Endothelial cell of umbilical vein (primary cell): Measurements from ENCODE around the gene GRIK3. TPM values are rescaled to one million over a fixed set of nuclear protein-coding genes. Genes with fewer than 3 reads are reported as not detected.

Source experiments
- BruUV-seq: library from RNA; stranded (reverse); fragments of 400-500 nt; replicated peaks from 2 replicates; lab custom pipeline; 2021; lab: Mats Ljungman, UMichigan
- CTCF ChIA-PET: fragments of 300-600, 350-600 bp; sonication (Branson Sonifier 250); formaldehyde crosslinking; loops from one replicate; lab custom pipeline; 2021; ENCODE audit warnings: antibody characterized with exemption, inconsistent platforms; lab: Charles Lee
- POLR2A ChIA-PET: fragments of 300-600, 350-600 bp; sonication (Branson Sonifier 250); formaldehyde crosslinking; loops from one replicate; lab custom pipeline; 2021; ENCODE audit warnings: antibody characterized with exemption, inconsistent platforms; lab: Charles Lee
- DNase-seq: peaks from one replicate; pipeline ENCODE4 v3.0.0-alpha.2; 2011; ENCODE audit warnings: low read depth, low spot score
- FAIRE-seq: peaks from 2 replicates; lab custom pipeline; 2011; peaks lifted over from hg19 to GRCh38; lab: Jason Lieb, UNC
- H2AFZ ChIP-seq: 2 replicates; pipeline ENCODE4 v1.6.0; 2012; ENCODE audit warnings: low read depth, low read length, control low read depth, inconsistent platforms
- H3K27ac ChIP-seq: 2 replicates; pipeline ENCODE4 v1.5.1; 2011; ENCODE audit warnings: low read depth, mild to moderate bottlenecking, control low read depth, low read length, moderate library complexity; ENCODE audit not compliant: insufficient read depth
- H3K27me3 ChIP-seq, 2 experiments: 2 replicates each; pipeline versions ENCODE4 v1.6.0 to v1.6.1; 2011; ENCODE audit warnings: low read length in 2 of 2, mixed read lengths in 1 of 2; ENCODE audit not compliant: control insufficient read depth in 2 of 2, insufficient read depth in 2 of 2
- H3K36me3 ChIP-seq, 2 experiments: 2 replicates in 1 of 2; 3 replicates in 1 of 2; pipeline ENCODE4 v1.5.1; 2011; ENCODE audit warnings: low read length in 2 of 2, mild to moderate bottlenecking in 1 of 2, moderate library complexity in 1 of 2; ENCODE audit not compliant: control insufficient read depth in 2 of 2, insufficient read depth in 2 of 2; ENCODE audit errors: extremely low read depth in 1 of 2
- H3K4me1 ChIP-seq: 3 replicates; pipeline ENCODE4 v1.5.1; 2011; ENCODE audit warnings: mild to moderate bottlenecking, low read length; ENCODE audit not compliant: control insufficient read depth, insufficient read depth; ENCODE audit errors: extremely low read depth
- H3K4me2 ChIP-seq: 2 replicates; pipeline ENCODE4 v1.6.1; 2011; ENCODE audit warnings: low read length, control low read depth, mixed read lengths; ENCODE audit not compliant: insufficient read depth
- H3K4me3 ChIP-seq, 3 experiments: fragments of 200-600 bp in 1 of 3; sonication (generic), shearing (Covaris generic) in 1 of 3; replicated peaks in 1 of 3; 2 replicates each; pipeline ENCODE4 v1.5.1; 2011 to 2016; ENCODE audit warnings: control low read depth in 3 of 3, low read length in 3 of 3, mild to moderate bottlenecking in 2 of 3, inconsistent platforms in 1 of 3, low read depth in 1 of 3, moderate library complexity in 1 of 3; ENCODE audit not compliant: insufficient read depth in 1 of 3
- H3K79me2 ChIP-seq: 2 replicates; pipeline ENCODE4 v1.6.0; 2012; ENCODE audit warnings: low read length, inconsistent platforms; ENCODE audit not compliant: control insufficient read depth, insufficient read depth
- H3K9ac ChIP-seq: replicated peaks from 2 replicates; pipeline ENCODE3; 2011; ENCODE audit warnings: low read length, control low read depth; ENCODE audit not compliant: insufficient read depth; ENCODE audit errors: extremely low read depth
- H3K9me1 ChIP-seq: replicated peaks from 3 replicates; pipeline ENCODE4 v1.6.0; 2011; ENCODE audit warnings: mild to moderate bottlenecking, low read length; ENCODE audit not compliant: control insufficient read depth, insufficient read depth; ENCODE audit errors: extremely low read depth
- H3K9me3 ChIP-seq: replicated peaks from 2 replicates; pipeline ENCODE4 v1.5.1; 2012; ENCODE audit warnings: low read length, inconsistent platforms; ENCODE audit not compliant: control insufficient read depth, insufficient read depth
- H4K20me1 ChIP-seq: replicated peaks from 2 replicates; pipeline ENCODE3; 2011; ENCODE audit warnings: mild to moderate bottlenecking, low read length; ENCODE audit not compliant: control insufficient read depth, insufficient read depth; ENCODE audit errors: extremely low read depth
- CTCF ChIP-seq, 2 donors: IDR thresholded peaks; 1 replicate in 1 of 2; 2 replicates in 1 of 2; pipeline ENCODE4 v1.5.1; 2011; ENCODE audit warnings: low read length in 2 of 2, mild to moderate bottlenecking in 2 of 2, moderate library complexity in 2 of 2, control low read depth in 1 of 2, inconsistent platforms in 1 of 2, low read depth in 1 of 2; ENCODE audit not compliant: insufficient read depth in 1 of 2; ENCODE audit errors: extremely low read depth in 1 of 2
- EZH2 ChIP-seq: IDR thresholded peaks from 2 replicates; pipeline ENCODE4 v1.6.1; 2012; ENCODE audit warnings: borderline replicate concordance, low read depth, mild to moderate bottlenecking, moderate library complexity, low read length, inconsistent platforms; ENCODE audit not compliant: severe bottlenecking
- FOS ChIP-seq: IDR thresholded peaks from 2 replicates; pipeline ENCODE4 v1.6.1; 2011; ENCODE audit warnings: mild to moderate bottlenecking, low read length, moderate library complexity, borderline replicate concordance; ENCODE audit not compliant: insufficient read depth
- GATA2 ChIP-seq: IDR thresholded peaks from 2 replicates; pipeline ENCODE4 v1.7.0; 2011; ENCODE audit warnings: low read depth, mild to moderate bottlenecking, moderate library complexity, mixed read lengths, low read length; ENCODE audit not compliant: insufficient read length, insufficient read depth
- JUN ChIP-seq: IDR thresholded peaks from 2 replicates; pipeline ENCODE4 v1.6.1; 2011; ENCODE audit warnings: borderline replicate concordance, low read depth; ENCODE audit not compliant: insufficient read length, insufficient read depth
- MYC ChIP-seq: IDR thresholded peaks from one replicate; pipeline ENCODE4 v1.6.1; 2011; ENCODE audit warnings: mild to moderate bottlenecking, low read depth, low read length
- POLR2A ChIP-seq: IDR thresholded peaks from 2 replicates; pipeline ENCODE4 v1.6.1; 2012; ENCODE audit warnings: low read depth, mild to moderate bottlenecking, control low read depth, low read length
- POLR2AphosphoS5 ChIP-seq: IDR thresholded peaks from 2 replicates; pipeline ENCODE4 v1.6.1; 2012; ENCODE audit warnings: low read depth, mild to moderate bottlenecking, control low read depth, low read length, moderate library complexity; ENCODE audit not compliant: insufficient read depth
- dilution Hi-C: fragments of 300-500 bp; cut with MboI; formaldehyde crosslinking; loops from one replicate; pipeline ENCODE4 v1.15.0; 2019; ENCODE audit warnings: low sequenced_read_pairs; ENCODE audit not compliant: extremely low pct_ligation_motif_present
- intact Hi-C: fragments of 100-400 bp; cut with micrococcal nuclease; formaldehyde crosslinking; loops from one replicate; pipeline ENCODE4 v1.10.0; 2022
- polyA plus RNA-seq, 4 experiments: library from polyadenylated mRNA; depleted of rRNA in 3 of 4; stranded (reverse) in 3 of 4; unstranded in 1 of 4; fragments of >200 nt; gene quantifications; 2 replicates each; pipeline versions ENCODE4 v1.2.1 to v1.2.3, GENCODE V29; 2011 to 2012; ENCODE audit warnings: missing spikeins in 1 of 4
- total RNA-seq: library from RNA; stranded (reverse); gene quantifications from 2 replicates; pipeline ENCODE4 v1.2.3, GENCODE V29; 2021

The GRIK3 gene
- total and polyA plus RNA-seq, 2 donors (not counting 3 experiments of a cell fraction or from before 2014, with no cell fraction given) = not detected

- DNase-seq = no peak
- Histone ChIP-seq H3K79me2 (no peaks in the 10 kb centered on the region), H3K9ac (no peak overlapping the region), H3K27me3 (no peaks in the 10 kb centered on the region), H3K4me3 (no peak overlapping the region), H3K4me1 (no peaks in the 10 kb centered on the region), H2AFZ (no peak overlapping the region), H3K9me3 (no peaks in the 10 kb centered on the region), H3K36me3 (no peaks in the 10 kb centered on the region), H3K4me2 (no peak overlapping the region), H3K9me1 (no peaks in the 10 kb centered on the region), H4K20me1 (no peaks in the 10 kb centered on the region), H3K27ac (no peak overlapping the region)
- dilution Hi-C loops = no loop called here
- BruUV-seq = no TSS peak
- FAIRE-seq = no peak
- intact Hi-C loops = no loop called here
- TF ChIP-seq FOS (no peak), GATA2 (no peak), JUN (no peak), POLR2AphosphoS5 (no peak), CTCF (IDR thresholded peaks at IDR 0.05; ENCODE audit: extremely low read depth in 1 of 2, insufficient read depth in 1 of 2, low read depth in 1 of 2, low read length in 2 of 2) (no peak), POLR2A (no peak), EZH2 (no peak), MYC (no peak)
- CTCF ChIA-PET = no interaction called here
- POLR2A ChIA-PET = no interaction called here
Observed at GRCh38 chr1:36852586-36852985, 181.7 kb downstream of the GRIK3 start.
